Heart right ventricle (tissue), 16 donors: ENCODE data around the gene DCDC2C. TPM values are rescaled to one million over a fixed set of nuclear protein-coding genes. Genes with fewer than 3 reads are reported as not detected.

Source experiments
- ATAC-seq, 8 donors: fragments of 200-7000 bp; cut with Tn5 transposase; one replicate each; pipeline ENCODE4 v1.9.1; 2020; ENCODE audit warnings: mild to moderate bottlenecking in 8 of 8, moderate library complexity in 8 of 8, moderate number of reproducible peaks in 1 of 8
- DNase-seq, 2 donors: peaks; one replicate each; pipeline ENCODE4 v3.0.0-alpha.2; 2020
- H3K27ac ChIP-seq, 10 donors: fragments of 200-600 bp; sonication (generic) in 2 of 10; one replicate each; pipeline versions ENCODE4 v1.5.0 to v1.8.0; 2020 to 2022; ENCODE audit warnings: mild to moderate bottlenecking in 3 of 10
- H3K27me3 ChIP-seq, 7 donors: fragments of 200-600 bp; one replicate each; pipeline ENCODE4 v1.8.0; 2021 to 2022; ENCODE audit warnings: mild to moderate bottlenecking in 2 of 7
- H3K36me3 ChIP-seq, 9 donors: fragments of 200-600 bp; sonication (generic) in 1 of 9; one replicate each; pipeline versions ENCODE4 v1.5.0 to v1.8.0; 2020 to 2022; ENCODE audit warnings: mild to moderate bottlenecking in 2 of 9
- H3K4me1 ChIP-seq, 9 donors: fragments of 200-600 bp; sonication (generic) in 1 of 9; one replicate each; pipeline versions ENCODE4 v1.5.0 to v1.8.0; 2020 to 2022; ENCODE audit warnings: mild to moderate bottlenecking in 4 of 9
- H3K4me3 ChIP-seq, 10 donors: fragments of 200-600 bp; sonication (generic) in 2 of 10; one replicate each; pipeline versions ENCODE4 v1.5.0 to v1.8.0; 2020 to 2022; ENCODE audit warnings: mild to moderate bottlenecking in 7 of 10, moderate library complexity in 2 of 10
- H3K9me3 ChIP-seq, 11 donors: fragments of 200-600 bp in 10 of 11; sonication (generic) in 2 of 11; one replicate each; pipeline versions ENCODE4 v1.5.0 to v1.8.0; 2013 to 2022; ENCODE audit warnings: mild to moderate bottlenecking in 2 of 11, control low read depth in 1 of 11, moderate library complexity in 1 of 11
- CTCF ChIP-seq, 9 donors: fragments of 200-600 bp; sonication (generic) in 2 of 9; IDR thresholded peaks; one replicate each; pipeline versions ENCODE4 v1.5.0 to v1.8.0; 2021 to 2022; ENCODE audit warnings: antibody characterized with exemption in 9 of 9, mild to moderate bottlenecking in 5 of 9, moderate library complexity in 1 of 9
- WGBS, 2 donors: extraction: QIAGEN DNeasy Blood & Tissue Kit; methylation state at CpG; one replicate each; pipeline ENCODE4 v1.1.7; 2013; ENCODE audit warnings: inconsistent platforms in 1 of 2; 5-methylcytosine and 5-hydroxymethylcytosine counted together
- intact Hi-C, 10 donors: fragments of 100-400 bp; cut with DNase I; formaldehyde crosslinking; loops; one replicate each; pipeline versions ENCODE4 v1.11.1 to v1.14.2; 2022
- polyA plus RNA-seq, 2 donors: library from polyadenylated mRNA; stranded (reverse); fragments of 200-250 nt; gene quantifications; one replicate each; pipeline ENCODE4 v1.2.3, GENCODE V29; 2013
- total RNA-seq, 10 donors: library from RNA; stranded (reverse); fragmentation: NEBNext Ultra II Directional in 3 of 10; extraction: Animal tissue kit (Norgen Biotek cat#: 25700) in 3 of 10; gene quantifications; one replicate each; pipeline versions ENCODE4 v1.2.1 to v1.2.4, GENCODE V29; 2021 to 2023
- donor health status: Arrhythmogenic right ventricular cardiomyopathy.
- donor health status: ischemic (EF 13 %, LVEDD 7.1; RV severe dilation, severe dysfunction).
- donor health status: healthy with polysubstance abuse.
- donor health status: DM: no; HTN: yes; CAD: no.
- donor health status: DM: no; HTN: no; CAD: no.
- donor health status: ischemic (EF 25% LVEDD 6.9; RV normal size, moderate dysfunction).
- donor health status: ischemic (EF 25% LVEDD 5.7; RV mildly dilated, moderate dysfunction).
- donor health status: healthy.
- donor health status: DM: yes; HTN: yes; CAD: no.
- donor health status: Ischemic cardiomyopathy.
- donor health status: ischemic (EF 35%, LVEDD 5.7; RV mildly dilated, moderate dysfunction).
- donor health status: nonischemic (EF 11% LVEDD 7.7; RV severe dilation, severe dysfunction).
- donor health status: DM: yes; HTN: yes; CAD: no.
- donor health status: PGD.
- donor health status: ischemic (EF 29% LVEDD 5.4; RV normal size, mild dysfunction).
- donor health status: nonischemic (EF 23%, LVEDD 6.1; RV moderate dilation, normal function).

Gene DCDC2C
- total and polyA plus RNA-seq, 12 donors: 0.66 TPM; not detected in 11

GRCh38 chr2:3895021-3895420 lies 191.6 kb downstream of the DCDC2C start:
- DNase-seq (no peak), ATAC-seq (no peak)
- Histone ChIP-seq H3K36me3 (no peaks in the 10 kb centered on the region), H3K9me3 (peaks cover 0 to 5% (median 0%) of the 10 kb centered on the region in 11 donors), H3K27me3 (peaks cover 0 to 7% (median 0%) of the 10 kb centered on the region in 7 donors), H3K4me3 (no peak overlapping the region), H3K27ac (no peak overlapping the region), H3K4me1 (no peaks in the 10 kb centered on the region)
- intact Hi-C loops: loop anchor here in 1 of 10 donors (1.0 kb wide), 1 partner anchor 30 kb away; no protein-coding TSS in a partner anchor
- WGBS, 2 donors: 71 to 84% methylated on average over 2 of the region's 2 CpGs
- no peak for TF ChIP-seq CTCF (IDR thresholded peaks at IDR 0.05)

Other genes with a start within 250 kb of the DCDC2C start
- 100 to 1,000 TPM; 100 to 204 (median 175) TPM for gene ADI1, start 184.0 kb upstream of the DCDC2C start, total RNA-seq
- 100 to 1,000 TPM in 1 of 2 donors, 10 to 100 TPM in 1; 49.2 to 126 TPM for gene ADI1, start 184.0 kb upstream of the DCDC2C start, polyA plus RNA-seq
- gene RNASEH1, start 145.2 kb upstream of the DCDC2C start, total RNA-seq: 10 to 100 TPM; 17.3 to 24.0 (median 19.9) TPM
- 10 to 100 TPM in 1 of 2 donors, 1 to 10 TPM in 1; 8.7 to 15.3 TPM for gene RNASEH1, start 145.2 kb upstream of the DCDC2C start, polyA plus RNA-seq
- 100 to 1,000 TPM; 446 to 663 (median 505) TPM for gene RPS7, start 128.3 kb upstream of the DCDC2C start, total RNA-seq
- gene RPS7, start 128.3 kb upstream of the DCDC2C start, polyA plus RNA-seq: 1,000 to 10,000 TPM; 1,343 to 1,956 TPM
- gene COLEC11, start 108.5 kb upstream of the DCDC2C start, total RNA-seq: 1 to 10 TPM; 2.0 to 7.2 (median 4.1) TPM
- 10 to 100 TPM; 18.2 to 26.7 TPM for gene COLEC11, start 108.5 kb upstream of the DCDC2C start, polyA plus RNA-seq
- not detected for gene ALLC, start 45.4 kb upstream of the DCDC2C start, total RNA-seq
- under 1 TPM in 1 of 2 donors, not detected in 1; 0.59 TPM for gene ALLC, start 45.4 kb upstream of the DCDC2C start, polyA plus RNA-seq